ENCODE results near the gene RBM20. TPM values are rescaled to one million over a fixed set of nuclear protein-coding genes. Genes with fewer than 3 reads are reported as not detected.
A peak's percentile ranks its signal among the peaks of the same experiment; 100 is the strongest.

RBM20 gene
- total and polyA plus RNA-seq, 2 experiments from 2014 or later = 0.05 to 0.17 TPM

DNA sequence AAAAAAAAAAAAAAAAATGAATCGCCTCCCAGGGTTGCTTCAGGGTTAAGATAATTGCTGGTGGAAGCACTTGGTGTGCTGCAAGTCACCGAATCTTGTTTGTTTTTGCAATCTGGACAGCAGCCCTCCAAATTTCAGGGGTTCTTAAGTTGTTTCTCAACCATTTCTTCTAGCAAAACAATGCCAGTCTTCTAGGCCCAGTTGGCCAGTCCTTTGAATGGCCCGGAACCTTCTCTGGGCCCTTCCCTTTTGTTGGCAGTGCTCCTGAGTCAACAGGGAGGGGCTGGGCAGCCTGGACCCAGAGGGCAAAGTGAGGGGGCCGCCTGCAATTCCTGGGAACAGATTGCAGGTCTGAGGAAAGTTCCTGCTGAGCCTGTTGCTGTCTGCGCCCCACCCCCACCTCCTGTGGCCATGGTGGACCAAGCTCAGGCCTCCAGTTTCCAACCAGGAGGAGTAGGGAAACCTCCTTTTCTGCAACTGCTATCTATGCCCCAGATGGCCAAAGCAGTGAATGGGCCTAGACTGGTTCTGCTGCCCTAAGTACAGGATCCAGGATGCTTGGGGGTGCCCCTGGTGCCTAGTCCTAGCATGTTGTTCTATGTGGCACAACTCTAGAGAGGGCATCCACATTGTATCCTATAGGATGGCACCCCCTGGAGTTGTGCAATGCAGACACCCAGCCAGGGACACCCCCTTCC, 196.2 kb downstream of the RBM20 start:
- no peak for ATAC-seq
- Histone ChIP-seq H3K4me1 (ENCODE audit: insufficient read depth) (0 out of 2 replicates have a peak, but pooled peaks cover 3% of the 10 kb centered on the region), H3K27me3 (ENCODE audit: insufficient read depth) (no peaks in the 10 kb centered on the region), H4K20me1 (replicated peaks; ENCODE audit: insufficient read depth) (no peaks in the 10 kb centered on the region), H3K4me3 (no peak overlapping the region), H3K9me2 (ENCODE audit: insufficient read depth) (no peaks in the 10 kb centered on the region; the same call in 1 of the 2 replicates), H3F3A (replicated peaks; ENCODE audit: low read depth) (no peaks in the 10 kb centered on the region), H3K36me3 (ENCODE audit: insufficient read depth) (no peaks in the 10 kb centered on the region), H2AFZ (0 out of 2 replicates have a peak overlapping the region, but pooled peaks have one; percentile 72), H3K27ac (ENCODE audit: low read depth) (no peak overlapping the region), H3K4me2 (no peak overlapping the region), H3K79me2 (replicated peaks; ENCODE audit: insufficient read depth) (no peaks in the 10 kb centered on the region)
- no peak overlapping the region for H3K27ac Mint-ChIP-seq
- no peak for DNase-seq (ENCODE audit: low spot score)
- H3K36me3 Mint-ChIP-seq (ENCODE audit: low read depth) = no peaks in the 10 kb centered on the region
- no peak for TF ChIP-seq ZNF114 (CRISPR knock-in tag; IDR thresholded peaks at IDR 0.05)
- TF ChIP-seq EZH2phosphoT487 (IDR thresholded peaks at IDR 0.05; ENCODE audit: unreplicated experiment) = no peak
- TF ChIP-seq, protein P1, sequence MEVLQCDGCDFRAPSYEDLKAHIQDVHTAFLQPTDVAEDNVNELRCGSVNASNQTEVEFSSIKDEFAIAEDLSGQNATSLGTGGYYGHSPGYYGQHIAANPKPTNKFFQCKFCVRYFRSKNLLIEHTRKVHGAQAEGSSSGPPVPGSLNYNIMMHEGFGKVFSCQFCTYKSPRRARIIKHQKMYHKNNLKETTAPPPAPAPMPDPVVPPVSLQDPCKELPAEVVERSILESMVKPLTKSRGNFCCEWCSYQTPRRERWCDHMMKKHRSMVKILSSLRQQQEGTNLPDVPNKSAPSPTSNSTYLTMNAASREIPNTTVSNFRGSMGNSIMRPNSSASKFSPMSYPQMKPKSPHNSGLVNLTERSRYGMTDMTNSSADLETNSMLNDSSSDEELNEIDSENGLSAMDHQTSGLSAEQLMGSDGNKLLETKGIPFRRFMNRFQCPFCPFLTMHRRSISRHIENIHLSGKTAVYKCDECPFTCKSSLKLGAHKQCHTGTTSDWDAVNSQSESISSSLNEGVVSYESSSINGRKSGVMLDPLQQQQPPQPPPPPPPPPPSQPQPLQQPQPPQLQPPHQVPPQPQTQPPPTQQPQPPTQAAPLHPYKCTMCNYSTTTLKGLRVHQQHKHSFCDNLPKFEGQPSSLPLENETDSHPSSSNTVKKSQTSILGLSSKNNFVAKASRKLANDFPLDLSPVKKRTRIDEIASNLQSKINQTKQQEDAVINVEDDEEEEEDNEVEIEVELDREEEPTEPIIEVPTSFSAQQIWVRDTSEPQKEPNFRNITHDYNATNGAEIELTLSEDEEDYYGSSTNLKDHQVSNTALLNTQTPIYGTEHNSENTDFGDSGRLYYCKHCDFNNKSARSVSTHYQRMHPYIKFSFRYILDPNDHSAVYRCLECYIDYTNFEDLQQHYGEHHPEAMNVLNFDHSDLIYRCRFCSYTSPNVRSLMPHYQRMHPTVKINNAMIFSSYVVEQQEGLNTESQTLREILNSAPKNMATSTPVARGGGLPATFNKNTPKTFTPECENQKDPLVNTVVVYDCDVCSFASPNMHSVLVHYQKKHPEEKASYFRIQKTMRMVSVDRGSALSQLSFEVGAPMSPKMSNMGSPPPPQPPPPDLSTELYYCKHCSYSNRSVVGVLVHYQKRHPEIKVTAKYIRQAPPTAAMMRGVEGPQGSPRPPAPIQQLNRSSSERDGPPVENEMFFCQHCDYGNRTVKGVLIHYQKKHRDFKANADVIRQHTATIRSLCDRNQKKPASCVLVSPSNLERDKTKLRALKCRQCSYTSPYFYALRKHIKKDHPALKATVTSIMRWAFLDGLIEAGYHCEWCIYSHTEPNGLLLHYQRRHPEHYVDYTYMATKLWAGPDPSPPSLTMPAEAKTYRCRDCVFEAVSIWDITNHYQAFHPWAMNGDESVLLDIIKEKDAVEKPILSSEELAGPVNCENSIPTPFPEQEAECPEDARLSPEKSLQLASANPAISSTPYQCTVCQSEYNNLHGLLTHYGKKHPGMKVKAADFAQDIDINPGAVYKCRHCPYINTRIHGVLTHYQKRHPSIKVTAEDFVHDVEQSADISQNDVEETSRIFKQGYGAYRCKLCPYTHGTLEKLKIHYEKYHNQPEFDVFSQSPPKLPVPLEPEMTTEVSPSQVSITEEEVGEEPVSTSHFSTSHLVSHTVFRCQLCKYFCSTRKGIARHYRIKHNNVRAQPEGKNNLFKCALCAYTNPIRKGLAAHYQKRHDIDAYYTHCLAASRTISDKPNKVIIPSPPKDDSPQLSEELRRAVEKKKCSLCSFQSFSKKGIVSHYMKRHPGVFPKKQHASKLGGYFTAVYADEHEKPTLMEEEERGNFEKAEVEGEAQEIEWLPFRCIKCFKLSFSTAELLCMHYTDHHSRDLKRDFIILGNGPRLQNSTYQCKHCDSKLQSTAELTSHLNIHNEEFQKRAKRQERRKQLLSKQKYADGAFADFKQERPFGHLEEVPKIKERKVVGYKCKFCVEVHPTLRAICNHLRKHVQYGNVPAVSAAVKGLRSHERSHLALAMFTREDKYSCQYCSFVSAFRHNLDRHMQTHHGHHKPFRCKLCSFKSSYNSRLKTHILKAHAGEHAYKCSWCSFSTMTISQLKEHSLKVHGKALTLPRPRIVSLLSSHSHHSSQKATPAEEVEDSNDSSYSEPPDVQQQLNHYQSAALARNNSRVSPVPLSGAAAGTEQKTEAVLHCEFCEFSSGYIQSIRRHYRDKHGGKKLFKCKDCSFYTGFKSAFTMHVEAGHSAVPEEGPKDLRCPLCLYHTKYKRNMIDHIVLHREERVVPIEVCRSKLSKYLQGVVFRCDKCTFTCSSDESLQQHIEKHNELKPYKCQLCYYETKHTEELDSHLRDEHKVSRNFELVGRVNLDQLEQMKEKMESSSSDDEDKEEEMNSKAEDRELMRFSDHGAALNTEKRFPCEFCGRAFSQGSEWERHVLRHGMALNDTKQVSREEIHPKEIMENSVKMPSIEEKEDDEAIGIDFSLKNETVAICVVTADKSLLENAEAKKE (CRISPR knock-in tag; IDR thresholded peaks at IDR 0.05) = no peak
- TF ChIP-seq, protein P2, sequence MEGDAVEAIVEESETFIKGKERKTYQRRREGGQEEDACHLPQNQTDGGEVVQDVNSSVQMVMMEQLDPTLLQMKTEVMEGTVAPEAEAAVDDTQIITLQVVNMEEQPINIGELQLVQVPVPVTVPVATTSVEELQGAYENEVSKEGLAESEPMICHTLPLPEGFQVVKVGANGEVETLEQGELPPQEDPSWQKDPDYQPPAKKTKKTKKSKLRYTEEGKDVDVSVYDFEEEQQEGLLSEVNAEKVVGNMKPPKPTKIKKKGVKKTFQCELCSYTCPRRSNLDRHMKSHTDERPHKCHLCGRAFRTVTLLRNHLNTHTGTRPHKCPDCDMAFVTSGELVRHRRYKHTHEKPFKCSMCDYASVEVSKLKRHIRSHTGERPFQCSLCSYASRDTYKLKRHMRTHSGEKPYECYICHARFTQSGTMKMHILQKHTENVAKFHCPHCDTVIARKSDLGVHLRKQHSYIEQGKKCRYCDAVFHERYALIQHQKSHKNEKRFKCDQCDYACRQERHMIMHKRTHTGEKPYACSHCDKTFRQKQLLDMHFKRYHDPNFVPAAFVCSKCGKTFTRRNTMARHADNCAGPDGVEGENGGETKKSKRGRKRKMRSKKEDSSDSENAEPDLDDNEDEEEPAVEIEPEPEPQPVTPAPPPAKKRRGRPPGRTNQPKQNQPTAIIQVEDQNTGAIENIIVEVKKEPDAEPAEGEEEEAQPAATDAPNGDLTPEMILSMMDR (conservative IDR thresholded peaks at IDR 0.05; ENCODE audit: low read depth in 2 of 2) = no peak
- no peak for TF ChIP-seq STAT1 (IDR thresholded peaks at IDR 0.05; ENCODE audit: unreplicated experiment)
- TF ChIP-seq, protein P3, sequence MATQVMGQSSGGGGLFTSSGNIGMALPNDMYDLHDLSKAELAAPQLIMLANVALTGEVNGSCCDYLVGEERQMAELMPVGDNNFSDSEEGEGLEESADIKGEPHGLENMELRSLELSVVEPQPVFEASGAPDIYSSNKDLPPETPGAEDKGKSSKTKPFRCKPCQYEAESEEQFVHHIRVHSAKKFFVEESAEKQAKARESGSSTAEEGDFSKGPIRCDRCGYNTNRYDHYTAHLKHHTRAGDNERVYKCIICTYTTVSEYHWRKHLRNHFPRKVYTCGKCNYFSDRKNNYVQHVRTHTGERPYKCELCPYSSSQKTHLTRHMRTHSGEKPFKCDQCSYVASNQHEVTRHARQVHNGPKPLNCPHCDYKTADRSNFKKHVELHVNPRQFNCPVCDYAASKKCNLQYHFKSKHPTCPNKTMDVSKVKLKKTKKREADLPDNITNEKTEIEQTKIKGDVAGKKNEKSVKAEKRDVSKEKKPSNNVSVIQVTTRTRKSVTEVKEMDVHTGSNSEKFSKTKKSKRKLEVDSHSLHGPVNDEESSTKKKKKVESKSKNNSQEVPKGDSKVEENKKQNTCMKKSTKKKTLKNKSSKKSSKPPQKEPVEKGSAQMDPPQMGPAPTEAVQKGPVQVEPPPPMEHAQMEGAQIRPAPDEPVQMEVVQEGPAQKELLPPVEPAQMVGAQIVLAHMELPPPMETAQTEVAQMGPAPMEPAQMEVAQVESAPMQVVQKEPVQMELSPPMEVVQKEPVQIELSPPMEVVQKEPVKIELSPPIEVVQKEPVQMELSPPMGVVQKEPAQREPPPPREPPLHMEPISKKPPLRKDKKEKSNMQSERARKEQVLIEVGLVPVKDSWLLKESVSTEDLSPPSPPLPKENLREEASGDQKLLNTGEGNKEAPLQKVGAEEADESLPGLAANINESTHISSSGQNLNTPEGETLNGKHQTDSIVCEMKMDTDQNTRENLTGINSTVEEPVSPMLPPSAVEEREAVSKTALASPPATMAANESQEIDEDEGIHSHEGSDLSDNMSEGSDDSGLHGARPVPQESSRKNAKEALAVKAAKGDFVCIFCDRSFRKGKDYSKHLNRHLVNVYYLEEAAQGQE (IDR thresholded peaks at IDR 0.05; ENCODE audit: unreplicated experiment) = no peak
- TF ChIP-seq, protein P4, sequence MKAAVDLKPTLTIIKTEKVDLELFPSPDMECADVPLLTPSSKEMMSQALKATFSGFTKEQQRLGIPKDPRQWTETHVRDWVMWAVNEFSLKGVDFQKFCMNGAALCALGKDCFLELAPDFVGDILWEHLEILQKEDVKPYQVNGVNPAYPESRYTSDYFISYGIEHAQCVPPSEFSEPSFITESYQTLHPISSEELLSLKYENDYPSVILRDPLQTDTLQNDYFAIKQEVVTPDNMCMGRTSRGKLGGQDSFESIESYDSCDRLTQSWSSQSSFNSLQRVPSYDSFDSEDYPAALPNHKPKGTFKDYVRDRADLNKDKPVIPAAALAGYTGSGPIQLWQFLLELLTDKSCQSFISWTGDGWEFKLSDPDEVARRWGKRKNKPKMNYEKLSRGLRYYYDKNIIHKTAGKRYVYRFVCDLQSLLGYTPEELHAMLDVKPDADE (IDR thresholded peaks at IDR 0.05) = no peak
- no peak for TF ChIP-seq POLR2AphosphoS5 (IDR thresholded peaks at IDR 0.05; ENCODE audit: low read depth)
- TF ChIP-seq ZNF331 (CRISPR knock-in tag; IDR thresholded peaks at IDR 0.05; ENCODE audit: low read depth) = no peak
- no peak for TF ChIP-seq CREB1 (CRISPR knock-in tag; IDR thresholded peaks at IDR 0.05; ENCODE audit: low read depth)
- H3K4me3 Mint-ChIP-seq = no peak overlapping the region
- H3K9me3 Mint-ChIP-seq = no peaks in the 10 kb centered on the region; the same call in 2 of the 3 replicates
- H3K27me3 Mint-ChIP-seq (ENCODE audit: insufficient read depth, low read depth, poor library complexity) = no peaks in the 10 kb centered on the region
- peaks cover 20% of the 10 kb centered on the region for H3K4me1 Mint-ChIP-seq

All from GM23338 (cell line).